B cell (primary cell): ENCODE data around the gene FAM81A. TPM values are rescaled to one million over a fixed set of nuclear protein-coding genes. Genes with fewer than 3 reads are reported as not detected.

Experiments used
- ATAC-seq: fragments of 200-7000 bp; cut with Tn5 transposase; one replicate; pipeline ENCODE4 v1.10.0; 2021; ENCODE audit warnings: low read depth, mild to moderate bottlenecking, moderate number of reproducible peaks, moderate library complexity
- CTCF ChIA-PET: fragments of 350-600 bp; sonication (Branson Sonifier 250); formaldehyde crosslinking; loops from one replicate; lab custom pipeline; 2021; ENCODE audit warnings: antibody characterized with exemption, inconsistent platforms; lab: Charles Lee
- POLR2A ChIA-PET: fragments of 350-600 bp; sonication (Branson Sonifier 250); formaldehyde crosslinking; loops from one replicate; lab custom pipeline; 2021; ENCODE audit warnings: antibody characterized with exemption; lab: Charles Lee
- DNase-seq: peaks from one replicate; pipeline ENCODE4 v3.0.0; 2013
- H2AFZ ChIP-seq: 2 replicates; pipeline ENCODE4 v1.6.1; 2012; ENCODE audit warnings: mild to moderate bottlenecking, low read depth, low read length; ENCODE audit not compliant: insufficient read depth, poor library complexity, severe bottlenecking
- H3K27ac ChIP-seq, 2 donors: 1 replicate in 1 of 2; 2 replicates in 1 of 2; pipeline ENCODE4 v1.5.1; 2012 to 2013; ENCODE audit warnings: low read length in 2 of 2, mild to moderate bottlenecking in 2 of 2, moderate library complexity in 1 of 2
- H3K27me3 ChIP-seq, 4 experiments: fragments of 200-600 bp in 1 of 4; sonication (generic) in 1 of 4; replicated peaks in 1 of 4; 1 replicate in 2 of 4; 2 replicates in 2 of 4; pipeline versions ENCODE4 v1.6.1 to v1.7.0; 2013 to 2016; ENCODE audit warnings: low read length in 3 of 4, mild to moderate bottlenecking in 2 of 4, mixed read lengths in 1 of 4, moderate library complexity in 1 of 4; ENCODE audit not compliant: insufficient read depth in 4 of 4, control insufficient read depth in 3 of 4; ENCODE audit errors: control extremely low read depth in 1 of 4
- H3K36me3 ChIP-seq, 2 experiments: replicated peaks in 1 of 2; 1 replicate in 1 of 2; 2 replicates in 1 of 2; pipeline versions ENCODE4 v1.6.1 to v1.7.1; 2013; ENCODE audit warnings: low read length in 1 of 2; ENCODE audit not compliant: insufficient read depth in 2 of 2, control insufficient read depth in 1 of 2; ENCODE audit errors: control extremely low read depth in 1 of 2, extremely low read depth in 1 of 2
- H3K4me1 ChIP-seq, 2 donors: fragments of 200-600 bp in 1 of 2; sonication (generic) in 1 of 2; 1 replicate in 1 of 2; 2 replicates in 1 of 2; pipeline versions ENCODE4 v1.5.1 to v1.6.1; 2013 to 2017; ENCODE audit warnings: low read length in 2 of 2; ENCODE audit not compliant: control insufficient read depth in 2 of 2, insufficient read depth in 2 of 2
- H3K4me2 ChIP-seq: replicated peaks from 2 replicates; pipeline ENCODE3; 2012; ENCODE audit warnings: mild to moderate bottlenecking, low read depth, low read length; ENCODE audit not compliant: poor library complexity, severe bottlenecking
- H3K4me3 ChIP-seq, 5 experiments: fragments of 200-600 bp in 1 of 5; sonication (generic) in 1 of 5; 1 replicate in 3 of 5; 2 replicates in 2 of 5; pipeline versions ENCODE4 v1.5.1 to v1.7.0; 2011 to 2016; ENCODE audit warnings: low read length in 4 of 5, mild to moderate bottlenecking in 4 of 5, low read depth in 2 of 5, control low read depth in 1 of 5, moderate library complexity in 1 of 5; ENCODE audit not compliant: insufficient read depth in 1 of 5; ENCODE audit errors: control extremely low read depth in 1 of 5, extremely low read depth in 1 of 5
- H3K79me2 ChIP-seq: fragments of 200-600 bp; sonication (generic); one replicate; pipeline ENCODE4 v1.6.0; 2016; ENCODE audit warnings: low read length; ENCODE audit not compliant: control insufficient read depth, insufficient read depth
- H3K9ac ChIP-seq: fragments of 200-600 bp; sonication (generic); 2 replicates; pipeline ENCODE4 v1.6.1; 2017; ENCODE audit warnings: mild to moderate bottlenecking, low read length, moderate library complexity
- H3K9me3 ChIP-seq, 3 donors: one replicate each; pipeline versions ENCODE4 v1.6.1 to v1.7.1; 2013; ENCODE audit warnings: low read length in 2 of 3; ENCODE audit not compliant: control insufficient read depth in 2 of 3, insufficient read depth in 1 of 3; ENCODE audit errors: control extremely low read depth in 1 of 3
- H4K20me1 ChIP-seq: 2 replicates; pipeline ENCODE4 v1.6.0; 2012; ENCODE audit warnings: mild to moderate bottlenecking, low read length; ENCODE audit not compliant: insufficient read depth, control insufficient read depth, poor library complexity, severe bottlenecking
- H3K27ac Mint-ChIP-seq: one replicate; pipeline ENCODE4 v1.8.0; 2021; ENCODE audit warnings: mixed read lengths
- H3K27me3 Mint-ChIP-seq: one replicate; pipeline ENCODE4 v1.8.0; 2021; ENCODE audit warnings: mixed read lengths
- H3K4me1 Mint-ChIP-seq: one replicate; pipeline ENCODE4 v1.8.0; 2021; ENCODE audit warnings: mixed read lengths
- H3K4me3 Mint-ChIP-seq: one replicate; pipeline ENCODE4 v1.8.0; 2021; ENCODE audit warnings: mixed read lengths
- H3K9me3 Mint-ChIP-seq: one replicate; pipeline ENCODE4 v1.8.0; 2022; ENCODE audit warnings: mixed read lengths; ENCODE audit not compliant: insufficient read depth
- CTCF ChIP-seq: fragments of 200-600 bp; IDR thresholded peaks from one replicate; pipeline ENCODE4 v1.8.0; 2022; ENCODE audit warnings: antibody characterized with exemption, mild to moderate bottlenecking
- EZH2 ChIP-seq: IDR thresholded peaks from 2 replicates; pipeline ENCODE4 v1.6.1; 2012; ENCODE audit warnings: borderline replicate concordance, low read depth, mild to moderate bottlenecking, moderate library complexity, low read length; ENCODE audit not compliant: insufficient read depth, poor library complexity, severe bottlenecking
- WGBS: methylation state at CpG from one replicate; pipeline ENCODE4 v1.1.5; 2013; ENCODE audit warnings: missing lambda C conversion rate; ENCODE audit not compliant: insufficient coverage; 5-methylcytosine and 5-hydroxymethylcytosine counted together
- intact Hi-C: fragments of 100-400 bp; cut with micrococcal nuclease; formaldehyde crosslinking; loops from one replicate; pipeline ENCODE4 v1.10.0; 2022
- polyA plus RNA-seq: library from polyadenylated mRNA; depleted of rRNA; stranded (reverse); fragments of >200 nt; gene quantifications from 2 replicates; pipeline ENCODE4 v1.2.3, GENCODE V29; 2012
- total RNA-seq, 2 donors: library from RNA; stranded (reverse); fragments of 120-200 nt in 1 of 2; gene quantifications; 1 replicate in 1 of 2; 2 replicates in 1 of 2; pipeline versions ENCODE4 v1.2.3 to v1.2.4, GENCODE V29; 2013 to 2022

The FAM81A gene
- total and polyA plus RNA-seq, 2 donors (not counting 1 experiment from before 2014, with no cell fraction given): 2.0 to 3.9 TPM

- H3K4me1 ChIP-seq: peaks cover 63 to 68% of the 10 kb centered on the region in 2 donors
- WGBS: 7% methylated on average over 6 of the region's 9 CpGs
- DNase-seq (peak; percentile 77), ATAC-seq (peak; percentile 77)
- H3K4me2 ChIP-seq: peak overlapping the region; percentile 65
- no peaks in the 10 kb centered on the region for H3K27me3 Mint-ChIP-seq
- no peaks in the 10 kb centered on the region for H4K20me1 ChIP-seq
- no peak for TF ChIP-seq EZH2
- no peak for TF ChIP-seq CTCF
- H3K79me2 ChIP-seq: no peaks in the 10 kb centered on the region
- POLR2A ChIA-PET: interaction anchor here (0.6 to 0.8 kb wide), 3 partner anchors 8 to 268 kb away, joined by 3 to 4 read pairs (median 4); partner anchors contain the start of gene BNIP2
- H3K27me3 ChIP-seq: no peaks in the 10 kb centered on the region
- CTCF ChIA-PET: interaction anchor here (0.6 to 15.4 kb wide), 13 partner anchors 7 to 1474 kb away, joined by 3 to 207 read pairs (median 5); no protein-coding TSS in a partner anchor
- peak overlapping the region; percentile 70 for H3K4me3 Mint-ChIP-seq
- H3K27ac Mint-ChIP-seq: peak overlapping the region; percentile 95
- peak overlapping the region; percentile 35 for H3K9ac ChIP-seq
- H3K4me1 Mint-ChIP-seq: peaks cover 56% of the 10 kb centered on the region
- peak overlapping the region; percentile 93 to 94 for H3K27ac ChIP-seq
- intact Hi-C loops: loop anchor here (5.0 kb wide), 2 partner anchors 105 to 540 kb away; no protein-coding TSS in a partner anchor
- peak overlapping the region; percentile 72 for H2AFZ ChIP-seq
- H3K4me3 ChIP-seq: peak overlapping the region in 2 of 5 experiments; percentile 11 to 25
- H3K9me3 Mint-ChIP-seq: no peaks in the 10 kb centered on the region
- peaks cover 0 to 3% (median 0%) of the 10 kb centered on the region in 3 donors for H3K9me3 ChIP-seq
- no peaks in the 10 kb centered on the region for H3K36me3 ChIP-seq
Measured at GRCh38 chr15:59516655-59517461, 78.9 kb downstream of the FAM81A start.

- Mint-ChIP-seq H3K9me3 (no peaks in the 10 kb centered on the region), H3K27ac (peak overlapping the region; percentile 89), H3K27me3 (no peaks in the 10 kb centered on the region), H3K4me3 (no peak overlapping the region), H3K4me1 (peaks cover 75% of the 10 kb centered on the region)
- POLR2A ChIA-PET: no interaction called here
- intact Hi-C loops: loop anchor here (5.0 kb wide), 2 partner anchors 107 to 542 kb away; no protein-coding TSS in a partner anchor
- no peaks in the 10 kb centered on the region for H3K27me3 ChIP-seq
- H3K9me3 ChIP-seq: peaks cover 0 to 3% (median 0%) of the 10 kb centered on the region in 3 donors
- WGBS: no CpG with 5 or more reads among the region's 3 CpGs
- DNase-seq (no peak), ATAC-seq (no peak)
- H3K27ac ChIP-seq: peak overlapping the region in 1 of 2 donors; percentile 94
- peak overlapping the region; percentile 43 for H2AFZ ChIP-seq
- H3K79me2 ChIP-seq: no peaks in the 10 kb centered on the region
- H3K36me3 ChIP-seq: no peaks in the 10 kb centered on the region
- TF ChIP-seq EZH2: no peak
- TF ChIP-seq CTCF: no peak
- H3K4me3 ChIP-seq: no peak overlapping the region
- CTCF ChIA-PET: interaction anchor here (0.7 to 15.4 kb wide), 2 partner anchors 11 to 23 kb away, joined by 4 to 207 read pairs; no protein-coding TSS in a partner anchor
- H3K4me1 ChIP-seq: peaks cover 84 to 93% of the 10 kb centered on the region in 2 donors
- H3K4me2 ChIP-seq: peak overlapping the region; percentile 7
- H3K9ac ChIP-seq: no peak overlapping the region
- H4K20me1 ChIP-seq: no peaks in the 10 kb centered on the region
Measured at GRCh38 chr15:59519329-59519728, 81.3 kb downstream of the FAM81A start.
